IMR-90 (cell line): ENCODE results near the gene KCNIP1. TPM values are rescaled to one million over a fixed set of nuclear protein-coding genes. Genes with fewer than 3 reads are reported as not detected.

ENCODE experiments used
- ATAC-seq: fragments of 200-7000 bp; cut with Tn5 transposase; 2 replicates; pipeline ENCODE4 v1.9.1; 2020; ENCODE audit warnings: low read depth, mild to moderate bottlenecking, moderate library complexity
- BruUV-seq: library from RNA; stranded (reverse); fragments of 400-500 nt; replicated peaks from 2 replicates; lab custom pipeline; 2021; lab: Mats Ljungman, UMichigan
- CTCF ChIA-PET: fragments of 300-600 bp; formaldehyde crosslinking; extraction: SDS; loops from one replicate; lab custom pipeline; 2021; ENCODE audit warnings: antibody characterized with exemption; lab: Yijun Ruan, JAX
- POLR2A ChIA-PET: fragments of 300-600 bp; sonication (Branson Sonifier 250); formaldehyde crosslinking; loops from one replicate; lab custom pipeline; 2022; ENCODE audit warnings: antibody characterized with exemption; ENCODE audit not compliant: unreplicated experiment; lab: Charles Lee
- DNase-seq: peaks from one replicate; pipeline ENCODE4 v3.0.0; 2013
- H2AFZ ChIP-seq: replicated peaks from 2 replicates; pipeline ENCODE3; 2013; ENCODE audit warnings: low read length, mild to moderate bottlenecking; ENCODE audit not compliant: poor library complexity
- H2AK5ac ChIP-seq: 2 replicates; pipeline ENCODE4 v1.6.1; 2013; ENCODE audit warnings: low read depth, low read length, inconsistent platforms
- H2AK9ac ChIP-seq: replicated peaks from 2 replicates; pipeline ENCODE3; 2013; ENCODE audit warnings: mild to moderate bottlenecking, low read depth, low read length, moderate library complexity; ENCODE audit not compliant: poor library complexity
- H2BK120ac ChIP-seq: 2 replicates; pipeline ENCODE4 v1.6.1; 2013; ENCODE audit warnings: low read depth, low read length, inconsistent platforms
- H2BK15ac ChIP-seq: 3 replicates; pipeline ENCODE4 v1.6.1; 2013; ENCODE audit warnings: low read depth, low read length, inconsistent platforms
- H2BK20ac ChIP-seq: 2 replicates; pipeline ENCODE4 v1.6.1; 2013; ENCODE audit warnings: low read depth, mild to moderate bottlenecking, inconsistent platforms, low read length, moderate library complexity
- H2BK5ac ChIP-seq: 2 replicates; pipeline ENCODE4 v1.6.1; 2013; ENCODE audit warnings: mild to moderate bottlenecking, low read depth, low read length, inconsistent platforms; ENCODE audit not compliant: poor library complexity, severe bottlenecking
- H3K14ac ChIP-seq: replicated peaks from 2 replicates; pipeline ENCODE4 v1.6.1; 2013; ENCODE audit warnings: low read depth, low read length, inconsistent platforms
- H3K18ac ChIP-seq: 2 replicates; pipeline ENCODE4 v1.6.1; 2013; ENCODE audit warnings: low read depth, low read length, control low read depth
- H3K23ac ChIP-seq: 2 replicates; pipeline ENCODE4 v1.6.1; 2013; ENCODE audit warnings: low read depth, low read length, inconsistent platforms
- H3K27ac ChIP-seq: 2 replicates; pipeline ENCODE4 v1.5.1; 2013; ENCODE audit warnings: mild to moderate bottlenecking, control low read depth, low read length; ENCODE audit not compliant: insufficient read depth
- H3K27me3 ChIP-seq: 2 replicates; pipeline ENCODE4 v1.6.1; 2013; ENCODE audit warnings: low read length; ENCODE audit not compliant: control insufficient read depth, insufficient read depth
- H3K36me3 ChIP-seq: 2 replicates; pipeline ENCODE4 v1.6.1; 2013; ENCODE audit warnings: low read length, mixed read lengths; ENCODE audit not compliant: control insufficient read depth, insufficient read depth
- H3K4ac ChIP-seq: 2 replicates; pipeline ENCODE4 v1.6.1; 2013; ENCODE audit warnings: low read depth, low read length, inconsistent platforms
- H3K4me1 ChIP-seq: 2 replicates; pipeline ENCODE4 v1.6.1; 2013; ENCODE audit warnings: low read length, mixed read lengths; ENCODE audit not compliant: control insufficient read depth, insufficient read depth
- H3K4me2 ChIP-seq: 2 replicates; pipeline ENCODE4 v1.6.1; 2013; ENCODE audit warnings: low read depth, mild to moderate bottlenecking, control low read depth, low read length, moderate library complexity
- H3K4me3 ChIP-seq: 2 replicates; pipeline ENCODE4 v1.5.1; 2013; ENCODE audit warnings: low read depth, mild to moderate bottlenecking, control low read depth, low read length, moderate library complexity; ENCODE audit not compliant: insufficient read depth
- H3K56ac ChIP-seq: 2 replicates; pipeline ENCODE4 v1.6.1; 2013; ENCODE audit warnings: low read length, inconsistent platforms; ENCODE audit not compliant: insufficient read depth; ENCODE audit errors: extremely low read depth
- H3K79me1 ChIP-seq, 2 experiments: 2 replicates each; pipeline ENCODE4 v1.6.1; 2013; ENCODE audit warnings: low read length in 2 of 2, inconsistent platforms in 1 of 2, low read depth in 1 of 2
- H3K9ac ChIP-seq: 2 replicates; pipeline ENCODE4 v1.6.1; 2013; ENCODE audit warnings: low read depth, low read length, control low read depth
- H3K9me1 ChIP-seq: 2 replicates; pipeline ENCODE4 v1.6.1; 2013; ENCODE audit warnings: low read length, inconsistent platforms; ENCODE audit not compliant: insufficient read depth
- H3K9me3 ChIP-seq: 2 replicates; pipeline ENCODE4 v1.6.1; 2013; ENCODE audit warnings: low read length; ENCODE audit not compliant: control insufficient read depth, insufficient read depth
- H4K20me1 ChIP-seq: 2 replicates; pipeline ENCODE4 v1.6.1; 2013; ENCODE audit warnings: low read length, inconsistent platforms; ENCODE audit not compliant: insufficient read depth
- H4K5ac ChIP-seq: 2 replicates; pipeline ENCODE4 v1.6.1; 2013; ENCODE audit warnings: mild to moderate bottlenecking, low read depth, low read length, control low read depth
- H4K8ac ChIP-seq, 2 experiments: 2 replicates each; pipeline ENCODE4 v1.6.1; 2013; ENCODE audit warnings: low read depth in 2 of 2, low read length in 2 of 2, control low read depth in 1 of 2, inconsistent platforms in 1 of 2
- H4K91ac ChIP-seq: 2 replicates; pipeline ENCODE4 v1.6.1; 2013; ENCODE audit warnings: low read depth, low read length, inconsistent platforms; ENCODE audit not compliant: insufficient read depth
- CEBPB ChIP-seq: IDR thresholded peaks from 2 replicates; pipeline ENCODE4 v1.6.1; 2012; ENCODE audit warnings: low read depth, low read length, improper control_type of control experiment
- FOS ChIP-seq: fragments of 150-350 bp; IDR thresholded peaks from 2 replicates; pipeline ENCODE4 v1.6.1; 2016; ENCODE audit warnings: low read depth, low read length
- MAFK ChIP-seq: IDR thresholded peaks from 2 replicates; pipeline ENCODE4 v1.6.1; 2012; ENCODE audit warnings: low read depth, low read length, improper control_type of control experiment
- MAZ ChIP-seq: IDR thresholded peaks from 2 replicates; pipeline ENCODE4 v1.6.1; 2012; ENCODE audit warnings: low read depth, mild to moderate bottlenecking, low read length, improper control_type of control experiment, moderate library complexity, borderline replicate concordance
- MXI1 ChIP-seq: IDR thresholded peaks from 2 replicates; pipeline ENCODE4 v1.6.1; 2012; ENCODE audit warnings: low read depth, mild to moderate bottlenecking, low read length, moderate library complexity, borderline replicate concordance
- NFE2L2 ChIP-seq: fragments of 150-350 bp; IDR thresholded peaks from 2 replicates; pipeline ENCODE4 v1.6.1; 2016; ENCODE audit warnings: low read depth, mild to moderate bottlenecking, low read length
- RAD21 ChIP-seq: IDR thresholded peaks from 2 replicates; pipeline ENCODE4 v1.6.1; 2012; ENCODE audit warnings: low read length, improper control_type of control experiment
- RFX5 ChIP-seq: IDR thresholded peaks from 2 replicates; pipeline ENCODE4 v1.8.0; 2012; ENCODE audit warnings: low read depth, mild to moderate bottlenecking, low read length, moderate library complexity
- SMC3 ChIP-seq: fragments of 150-350 bp; IDR thresholded peaks from 2 replicates; pipeline ENCODE4 v1.6.1; 2016; ENCODE audit warnings: low read depth, mild to moderate bottlenecking, antibody characterized with exemption, low read length, moderate library complexity
- USF2 ChIP-seq: fragments of 150-350 bp; IDR thresholded peaks from 2 replicates; pipeline ENCODE4 v1.6.1; 2017; ENCODE audit warnings: mild to moderate bottlenecking, antibody characterized with exemption, low read length, low read depth
- dilution Hi-C: fragments of 300-500 bp; cut with HindIII; formaldehyde crosslinking; loops from one replicate; pipeline ENCODE4 v1.14.3; 2018; ENCODE audit warnings: low sequenced_read_pairs; ENCODE audit not compliant: unreplicated experiment
- in situ Hi-C: fragments of 300-500 bp; cut with MboI; formaldehyde crosslinking; loops from 3 replicates; pipeline ENCODE4 v1.14.3; 2019; ENCODE audit warnings: low sequenced_read_pairs, inconsistent platforms, mixed read lengths
- intact Hi-C: fragments of 100-400 bp; cut with micrococcal nuclease; formaldehyde crosslinking; loops from 2 replicates; pipeline ENCODE4 v1.10.0; 2022
- polyA plus RNA-seq, 3 experiments: library from polyadenylated mRNA; depleted of rRNA; stranded (reverse); fragments of >200 nt; gene quantifications; 2 replicates each; pipeline ENCODE4 v1.2.3, GENCODE V29; 2012; ENCODE audit warnings: low replicate concordance in 1 of 3
- total RNA-seq: library from RNA; depleted of rRNA; stranded (reverse); fragments of >200 nt; gene quantifications from 2 replicates; pipeline ENCODE4 v1.2.3, GENCODE V29; 2012

KCNIP1 gene
- total and polyA plus RNA-seq, 2 of the 4 experiments (the other 2 are of a cell fraction) = not detected

DNA sequence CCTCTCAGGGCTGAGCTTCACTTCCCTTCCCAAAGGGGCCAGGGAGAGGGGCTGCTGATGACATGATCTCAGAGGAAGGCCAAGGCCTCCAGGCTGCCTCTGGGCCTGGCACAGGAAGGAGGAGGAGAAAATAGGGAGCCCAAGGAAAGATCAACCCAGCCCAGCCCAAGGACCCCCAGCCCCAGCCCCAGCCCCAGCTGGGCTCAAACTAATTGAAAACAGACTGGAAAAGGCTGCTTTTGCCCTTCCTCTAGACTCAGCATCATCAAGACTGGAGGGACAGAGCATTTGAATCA is 18.3 kb upstream of the KCNIP1 start:
- Histone ChIP-seq H3K18ac (no peak overlapping the region), H3K4me1 (no peaks in the 10 kb centered on the region), H3K14ac (no peak overlapping the region), H2AK5ac (no peak overlapping the region), H2BK15ac (no peak overlapping the region), H2BK20ac (no peak overlapping the region), H2AK9ac (no peak overlapping the region), H2AFZ (no peak overlapping the region), H4K5ac (no peak overlapping the region), H3K4ac (no peak overlapping the region), H3K9me1 (no peaks in the 10 kb centered on the region), H3K4me2 (no peak overlapping the region), H4K91ac (no peak overlapping the region), H3K4me3 (no peak overlapping the region), H4K8ac (no peak overlapping the region), H3K27me3 (no peaks in the 10 kb centered on the region; the same call in 1 of the 2 replicates), H3K27ac (no peak overlapping the region), H2BK120ac (no peak overlapping the region), H3K56ac (no peak overlapping the region), H3K36me3 (no peaks in the 10 kb centered on the region), H3K23ac (no peak overlapping the region), H3K9me3 (no peaks in the 10 kb centered on the region), H2BK5ac (no peak overlapping the region), H3K79me1 (no peaks in the 10 kb centered on the region), H4K20me1 (no peaks in the 10 kb centered on the region), H3K9ac (no peak overlapping the region)
- POLR2A ChIA-PET = no interaction called here
- DNase-seq = no peak
- ATAC-seq = no peak
- no TSS peak for BruUV-seq
- in situ Hi-C loops (no loop called here), dilution Hi-C loops (no loop called here), intact Hi-C loops (no loop called here)
- CTCF ChIA-PET = no interaction called here
- TF ChIP-seq NFE2L2 (no peak), FOS (no peak), MXI1 (no peak), SMC3 (no peak), MAFK (no peak), RFX5 (no peak), MAZ (no peak), USF2 (no peak), CEBPB (no peak), RAD21 (no peak)
